HG03159 (cell line): ENCODE results near the gene PTPRJ.
"Not testable (repeated sequence)": the region's sequence is repeated elsewhere in the genome, so short reads cannot be mapped to it uniquely, and the experiment has no call there.

Source experiments
- ATAC-seq: cut with Tn5 transposase; IDR thresholded peaks from one replicate; pipeline ENCODE4 v1.9.1; 2021; ENCODE audit warnings: mild to moderate bottlenecking, moderate library complexity; ENCODE audit not compliant: unreplicated experiment

The PTPRJ gene

GRCh38 chr11:48014917-48015316, 34.6 kb downstream of the PTPRJ start:
- ATAC-seq: no peak

DNA sequence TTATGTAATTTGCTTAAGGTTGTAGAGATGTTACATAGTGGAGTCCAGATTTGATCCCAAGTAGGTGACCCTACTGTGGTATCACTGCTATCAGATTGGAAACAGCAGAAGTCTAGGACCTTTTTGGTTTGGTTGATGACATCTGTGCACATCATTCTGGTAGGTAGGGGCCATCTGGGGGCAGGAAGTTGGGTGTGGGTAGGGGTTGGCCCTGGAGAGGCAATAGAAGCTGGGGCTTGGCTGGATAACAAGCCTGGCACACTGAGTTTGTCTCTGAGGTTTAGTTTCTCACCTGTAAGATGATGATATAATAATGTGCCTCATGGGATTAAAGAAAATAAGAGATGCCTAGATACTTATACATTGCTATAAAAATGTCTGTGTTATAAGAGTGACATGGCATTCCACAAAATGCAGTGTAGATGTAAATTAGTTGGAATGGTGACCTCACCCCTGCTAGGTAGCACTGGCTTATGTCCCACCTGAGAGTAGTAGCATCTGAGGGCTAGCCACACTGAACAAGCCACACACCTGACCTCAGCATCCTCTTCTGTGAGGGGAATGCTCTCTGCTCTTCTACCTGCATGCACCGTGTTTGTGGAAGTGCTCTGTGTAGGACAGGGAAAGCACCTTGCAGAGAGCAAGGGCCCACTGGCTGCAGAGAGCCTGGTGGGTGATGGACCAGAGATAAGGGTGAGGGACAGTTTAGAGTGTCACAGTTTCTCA, 36.9 kb downstream of the PTPRJ start:
- ATAC-seq: no peak

DNA sequence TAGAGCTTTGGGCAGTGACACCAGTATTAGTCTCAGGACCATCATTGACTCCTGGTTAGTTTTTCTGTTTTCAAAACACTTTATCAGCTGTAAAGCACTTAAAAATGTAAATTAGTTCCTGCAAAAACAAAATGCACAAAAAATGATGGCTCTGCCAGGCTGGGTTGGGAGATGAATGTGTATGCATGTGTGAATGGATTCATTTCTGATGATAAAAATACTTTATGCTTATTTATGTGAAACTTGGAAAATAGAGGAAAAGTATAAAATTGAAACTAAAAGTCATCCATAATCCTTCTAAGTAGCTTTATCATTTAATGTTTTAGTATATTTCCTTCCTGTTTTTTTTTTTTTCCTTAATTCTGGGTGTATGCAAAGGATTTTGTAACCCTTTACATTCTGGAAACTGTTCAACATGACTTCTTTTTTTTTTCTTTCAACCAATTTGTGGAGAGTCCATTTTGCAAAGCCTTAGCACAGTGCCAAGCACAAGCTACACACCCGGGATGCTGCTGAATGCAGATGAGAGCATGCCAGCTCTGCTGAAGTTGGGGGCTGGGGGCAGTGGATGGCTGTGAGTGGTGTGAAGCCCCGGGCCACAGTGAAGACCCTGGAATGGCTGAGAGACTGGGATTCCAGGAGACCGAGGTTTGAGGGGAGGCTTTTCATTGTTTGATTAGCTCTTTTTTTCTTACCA, 37.6 kb downstream of the PTPRJ start:
- no peak for ATAC-seq

DNA sequence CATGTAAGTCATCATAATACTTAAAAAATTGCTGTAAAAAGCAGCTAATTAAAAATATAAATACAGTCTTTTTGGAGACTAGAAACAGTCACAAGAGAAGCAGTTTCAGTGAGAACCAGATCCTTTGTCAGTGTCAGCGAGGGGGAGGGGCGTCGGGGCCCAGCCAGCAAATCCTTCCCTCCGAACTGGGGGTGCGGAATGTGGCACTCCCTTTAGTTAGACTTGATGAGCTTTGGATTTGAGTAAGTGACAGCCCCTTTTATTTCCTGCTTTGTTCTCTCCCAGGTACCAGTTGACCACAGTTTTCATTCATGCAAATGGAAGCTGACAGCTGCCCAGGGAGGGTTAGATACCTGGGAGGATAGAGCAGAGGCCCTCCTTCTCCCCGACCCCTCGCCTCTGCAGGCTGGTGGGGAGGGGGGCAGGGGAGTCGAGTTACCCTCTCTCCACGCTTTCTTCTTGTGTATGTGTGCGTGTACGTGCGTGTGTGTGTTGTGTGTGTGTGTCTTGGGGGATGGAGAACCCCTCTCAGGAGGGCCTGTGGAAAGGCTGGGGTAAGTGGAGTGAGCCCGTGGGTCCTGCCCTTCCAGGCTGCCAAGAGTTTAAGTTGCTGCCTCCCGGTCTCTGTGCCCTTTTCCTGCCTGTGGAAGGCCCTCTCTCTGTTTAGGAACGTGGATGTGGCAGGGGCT, 38.3 kb downstream of the PTPRJ start:
- ATAC-seq: no peak

DNA sequence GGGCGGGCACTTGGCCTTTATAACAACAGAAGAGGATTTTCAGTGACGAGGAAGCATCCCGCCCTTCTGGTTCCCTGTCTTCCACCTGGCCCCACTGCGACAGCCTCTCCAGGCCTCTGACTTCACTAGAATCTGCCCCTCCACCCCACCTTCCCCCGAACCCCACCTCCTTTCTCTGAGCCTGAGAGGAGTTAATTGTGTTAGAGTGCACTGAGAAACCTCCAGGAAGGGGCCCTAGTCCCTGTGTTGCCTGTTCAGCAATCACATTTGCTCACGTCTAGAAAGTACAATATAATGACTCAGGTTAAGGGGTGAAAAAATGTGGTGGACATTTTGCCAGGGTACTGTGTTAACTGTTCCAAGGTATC, 38.8 kb downstream of the PTPRJ start:
- ATAC-seq: no peak

GRCh38 chr11:48019595-48019994, 39.2 kb downstream of the PTPRJ start:
- no peak for ATAC-seq

- ATAC-seq: peak; percentile 61
Measured at GRCh38 chr11:48020092-48020755, 39.9 kb downstream of the PTPRJ start.

DNA sequence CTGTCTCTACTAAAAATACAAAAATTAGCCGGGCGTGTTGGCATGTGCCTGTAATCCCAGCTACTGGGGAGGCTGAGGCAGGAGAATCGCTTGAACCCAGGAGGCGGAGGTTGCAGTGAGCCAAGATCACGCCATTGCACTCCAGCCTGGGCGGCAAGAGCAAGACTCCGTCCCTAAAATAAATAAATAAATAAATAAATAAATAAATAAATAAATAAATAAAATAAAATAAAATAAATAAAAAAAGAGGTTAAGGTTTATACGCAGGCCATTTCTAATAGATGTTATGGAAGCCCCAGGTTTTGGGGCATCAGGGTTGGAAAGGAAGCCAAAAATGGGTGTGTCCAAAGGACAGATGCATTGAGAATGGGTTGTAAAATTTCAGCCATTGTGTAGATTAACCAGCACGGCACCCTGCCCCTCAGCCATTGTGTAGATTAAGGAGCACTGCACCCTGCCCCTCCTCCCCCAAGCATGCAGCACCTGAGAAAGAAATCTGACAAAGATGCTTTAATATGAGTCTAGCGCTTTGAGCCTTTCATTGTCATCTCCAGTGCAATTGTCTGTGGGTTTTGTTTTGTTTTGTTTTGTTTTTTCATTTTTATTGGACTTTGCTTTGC, 41.0 kb downstream of the PTPRJ start:
- not testable (repeated sequence) for ATAC-seq

DNA sequence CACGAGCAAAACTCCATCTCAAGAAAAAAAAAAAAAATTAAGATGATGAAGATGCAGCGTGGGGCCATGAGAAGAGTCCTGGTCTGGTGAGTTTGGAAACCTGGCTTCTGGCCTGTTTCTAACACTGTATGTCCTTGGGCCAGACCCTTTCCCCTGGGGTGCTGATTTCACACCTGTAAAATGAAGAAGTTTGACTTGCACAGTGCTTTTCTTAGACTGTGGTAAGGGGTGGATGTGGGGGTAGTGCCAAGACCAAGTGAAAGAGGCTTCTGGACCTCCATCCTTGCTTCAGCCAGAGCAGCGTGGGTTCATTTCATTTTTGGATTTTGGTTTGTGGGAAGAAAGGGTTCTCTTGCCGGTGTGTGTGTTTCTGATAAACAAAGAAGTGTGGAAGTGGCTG, 42.1 kb downstream of the PTPRJ start:
- ATAC-seq: no peak

DNA sequence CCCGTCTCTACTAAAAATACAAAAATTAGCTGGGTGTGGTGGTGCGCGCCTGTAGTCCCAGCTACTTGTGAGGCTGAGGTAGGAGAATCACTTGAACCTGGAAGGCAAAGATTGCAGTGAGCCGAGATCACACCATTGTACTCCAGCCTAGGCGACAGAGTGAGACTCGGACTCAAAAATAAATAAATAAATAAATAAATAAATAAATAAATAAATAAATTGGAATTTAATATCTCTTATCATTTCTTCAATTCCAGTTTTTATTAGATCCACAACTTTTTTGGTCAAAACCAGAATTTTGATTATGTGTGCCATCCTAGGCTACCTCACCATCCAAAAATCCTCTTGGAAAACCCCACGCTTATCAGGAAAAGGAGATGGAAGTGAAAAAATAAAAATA, 43.2 kb downstream of the PTPRJ start:
- ATAC-seq: not testable (repeated sequence)

- ATAC-seq: no peak
Measured at GRCh38 chr11:48024635-48025071, 44.3 kb downstream of the PTPRJ start.

DNA sequence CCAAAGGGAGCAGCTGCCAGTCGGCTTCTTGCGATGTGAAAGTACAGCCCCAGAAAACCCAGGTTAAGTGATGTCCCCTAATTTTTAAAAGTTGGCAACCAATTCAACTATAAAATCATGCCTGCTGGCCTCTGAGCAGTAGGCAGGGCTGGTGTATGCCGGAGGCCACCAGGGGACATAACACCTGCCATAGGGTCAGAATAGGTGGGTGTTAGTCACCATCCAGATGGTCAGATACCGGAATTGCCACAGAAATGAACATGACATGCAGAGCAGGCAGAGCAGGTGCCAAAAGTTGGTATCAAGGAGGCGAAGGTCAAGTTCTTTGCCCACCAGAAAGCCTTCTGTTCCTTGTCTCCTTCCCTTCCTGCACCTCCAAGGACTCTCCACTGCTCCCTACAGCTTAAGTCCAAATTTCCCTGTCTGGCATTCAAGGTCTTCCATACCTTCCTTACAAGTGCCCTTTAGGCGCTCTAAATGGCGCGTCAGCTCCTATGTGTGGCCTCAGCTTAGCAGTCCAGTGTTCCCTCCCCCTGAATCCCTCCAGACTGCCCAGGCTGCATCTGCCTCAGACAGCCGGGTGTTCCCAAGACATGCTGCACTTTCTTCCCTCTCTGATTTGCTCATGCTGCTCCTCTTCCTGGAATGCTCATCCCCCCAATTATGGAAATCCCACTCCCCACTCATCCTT, 45.1 kb downstream of the PTPRJ start:
- no peak for ATAC-seq

DNA sequence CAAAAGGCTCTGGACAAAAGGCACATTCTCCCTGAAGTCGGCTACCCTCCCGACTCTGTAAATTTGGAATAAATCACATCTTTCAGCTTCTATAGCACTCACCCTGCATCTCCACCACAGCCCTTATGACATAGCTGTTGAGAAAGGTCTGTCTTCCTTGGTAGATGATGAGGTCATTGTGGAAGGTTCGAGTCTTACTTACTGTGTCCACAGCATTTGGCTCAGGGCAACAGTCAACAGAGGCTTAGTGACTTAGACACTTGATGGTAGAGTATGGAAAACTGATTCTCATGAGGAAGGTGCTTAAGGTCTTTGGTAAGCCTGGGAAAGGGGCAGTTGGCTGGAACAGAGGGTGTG, 45.6 kb downstream of the PTPRJ start:
- ATAC-seq: no peak

- no peak for ATAC-seq
Measured at GRCh38 chr11:48028914-48029680, 48.7 kb downstream of the PTPRJ start.

GRCh38 chr11:48029681-48030290, 49.4 kb downstream of the PTPRJ start:
- no peak for ATAC-seq

DNA sequence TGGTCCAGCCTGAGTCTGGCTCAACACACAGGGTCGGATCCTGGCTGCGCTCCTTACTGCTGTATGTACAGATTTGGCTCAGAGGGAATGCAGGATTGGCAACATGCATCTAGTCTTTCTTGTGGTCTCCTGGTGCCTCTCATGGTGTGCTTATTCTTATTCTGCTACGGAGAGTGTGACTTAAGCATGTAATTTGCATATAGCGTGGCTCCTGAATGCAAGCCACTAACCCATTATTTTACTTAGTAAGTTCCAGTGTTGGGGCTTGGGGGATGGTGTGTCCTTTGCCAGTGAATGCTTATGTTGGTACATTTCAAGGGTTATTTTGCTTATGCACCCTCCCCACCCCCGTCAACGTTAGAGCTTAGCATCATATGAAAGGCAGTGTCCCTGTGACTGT, 51.2 kb downstream of the PTPRJ start:
- ATAC-seq: peak; percentile 45

DNA sequence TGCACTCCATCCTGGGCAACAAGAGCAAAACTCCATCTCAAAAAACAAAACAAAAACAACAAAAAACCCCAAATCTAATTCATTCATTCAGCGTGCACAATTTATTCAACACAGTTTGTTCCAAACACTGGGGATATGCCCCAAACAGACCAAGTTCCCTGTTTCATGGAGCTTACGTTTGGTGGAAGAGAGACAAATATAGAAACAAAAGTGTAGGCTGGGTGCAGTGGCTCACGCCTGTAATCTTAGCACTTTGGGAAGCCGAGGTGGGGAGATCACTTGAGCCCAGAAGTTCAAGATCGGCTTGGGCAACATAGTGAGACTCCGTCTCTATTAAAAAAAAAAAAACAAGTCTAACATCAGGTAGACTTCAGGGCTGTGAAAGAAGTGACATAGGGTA, 52.4 kb downstream of the PTPRJ start:
- no peak for ATAC-seq

DNA sequence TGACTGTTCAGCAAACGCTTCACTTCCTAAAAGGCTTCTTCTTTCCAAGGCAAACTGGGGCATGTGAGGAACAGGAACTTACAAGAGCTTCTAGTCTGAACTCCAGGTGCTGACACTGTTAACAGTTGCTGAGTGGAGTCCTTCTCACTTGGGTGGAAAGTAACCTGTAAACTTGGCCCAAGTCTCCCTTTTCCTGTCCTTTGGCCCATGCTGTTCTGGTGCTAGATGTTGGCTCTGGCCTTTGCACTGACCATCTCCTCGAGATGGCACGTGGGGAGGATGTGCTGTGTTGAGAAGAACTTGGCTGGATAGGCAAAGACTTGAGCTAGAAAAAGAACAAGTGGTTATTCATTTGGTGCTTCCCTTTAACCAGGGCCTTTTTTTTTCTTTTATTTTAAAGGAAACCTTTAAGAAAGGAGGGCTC, 53.6 kb downstream of the PTPRJ start:
- ATAC-seq: no peak
